GM19455 (cell line): ENCODE data around the gene PTPN23.
"Not testable (repeated sequence)": the region's sequence is repeated elsewhere in the genome, so short reads cannot be mapped to it uniquely, and the experiment has no call there.

ENCODE experiments used
- ATAC-seq: cut with Tn5 transposase; IDR thresholded peaks from one replicate; pipeline ENCODE4 v1.9.1; 2021; ENCODE audit not compliant: unreplicated experiment

PTPN23 gene

GRCh38 chr3:47367631-47368030 is 13.2 kb upstream of the PTPN23 start:
- no peak for ATAC-seq

GRCh38 chr3:47370020-47370419 is 10.8 kb upstream of the PTPN23 start:
- not testable (repeated sequence) for ATAC-seq

GRCh38 chr3:47370887-47371697 is 9.7 kb upstream of the PTPN23 start:
- no peak for ATAC-seq

- no peak for ATAC-seq
These were observed 6.2 kb upstream of the PTPN23 start for GRCh38 chr3:47374587-47374986.

- ATAC-seq = no peak
These were observed 4.4 kb upstream of the PTPN23 start for GRCh38 chr3:47376393-47376792.

GRCh38 chr3:47377186-47377585 is 3.6 kb upstream of the PTPN23 start:
- ATAC-seq = no peak

- no peak for ATAC-seq
These were observed 2.0 kb upstream of the PTPN23 start for GRCh38 chr3:47378869-47379268.

GRCh38 chr3:47379411-47379899 is 1.4 kb upstream of the PTPN23 start:
- no peak for ATAC-seq

GRCh38 chr3:47380026-47380600 is 708 bp upstream of the PTPN23 start:
- peak; percentile 10 for ATAC-seq

GRCh38 chr3:47381317-47382157 is 716 bp downstream of the PTPN23 start:
- ATAC-seq = peak; percentile 74

GRCh38 chr3:47384425-47384824 is 3.6 kb downstream of the PTPN23 start:
- no peak for ATAC-seq

- ATAC-seq = no peak
These were observed 4.2 kb downstream of the PTPN23 start for GRCh38 chr3:47385007-47385406.

- ATAC-seq = no peak
These were observed 5.0 kb downstream of the PTPN23 start for GRCh38 chr3:47385796-47386195.

- ATAC-seq = no peak
These were observed 12.1 kb downstream of the PTPN23 start for GRCh38 chr3:47392933-47393332.

- no peak for ATAC-seq
These were observed 13.5 kb downstream of the PTPN23 start for GRCh38 chr3:47394140-47394870.

GRCh38 chr3:47394881-47395280 is 14.1 kb downstream of the PTPN23 start:
- no peak for ATAC-seq

GRCh38 chr3:47398228-47398627 is 17.4 kb downstream of the PTPN23 start:
- no peak for ATAC-seq

- ATAC-seq = no peak
These were observed 18.2 kb downstream of the PTPN23 start for GRCh38 chr3:47399016-47399415.

GRCh38 chr3:47399531-47400270 is 18.9 kb downstream of the PTPN23 start:
- no peak for ATAC-seq

- ATAC-seq = no peak
These were observed 23.6 kb downstream of the PTPN23 start for GRCh38 chr3:47404431-47404876.
